ENCODE results near the gene PDE8A. TPM values are rescaled to one million over a fixed set of nuclear protein-coding genes. Genes with fewer than 3 reads are reported as not detected.
"Not testable (repeated sequence)": the region's sequence is repeated elsewhere in the genome, so short reads cannot be mapped to it uniquely, and the experiment has no call there.

The PDE8A gene
- total RNA-seq, 2 donors from 2014 or later: 34.2 to 50.1 TPM

GRCh38 chr15:84982301-84982920, 755 bp downstream of the PDE8A start:
- H3K27me3 ChIP-seq: no peaks in the 10 kb centered on the region
- DNase-seq (peak; percentile 46 to 64 (median 56)), ATAC-seq (no peak)
- peak overlapping the region; percentile 81 to 95 (median 90) for H3K27ac ChIP-seq
- peak overlapping the region; percentile 81 to 94 for H3K4me3 ChIP-seq
- TF ChIP-seq POLR2A (IDR thresholded peaks at IDR 0.05) (peak in 2 of 3 donors; percentile 64 to 75), CTCF (IDR thresholded peaks at IDR 0.05) (no peak)
- intact Hi-C loops (cut with DNase I): no loop called here
- peaks cover 34% of the 10 kb centered on the region for H3K4me1 ChIP-seq
- no peaks in the 10 kb centered on the region for H3K9me3 ChIP-seq
- no peaks in the 10 kb centered on the region for H3K36me3 ChIP-seq (replicated peaks in 1 of 2; ENCODE audit: insufficient read depth in 1 of 2, low read depth in 2 of 2)
- WGBS, 2 donors: 1 to 5% methylated on average over 23 to 46 of the region's 46 CpGs

DNA sequence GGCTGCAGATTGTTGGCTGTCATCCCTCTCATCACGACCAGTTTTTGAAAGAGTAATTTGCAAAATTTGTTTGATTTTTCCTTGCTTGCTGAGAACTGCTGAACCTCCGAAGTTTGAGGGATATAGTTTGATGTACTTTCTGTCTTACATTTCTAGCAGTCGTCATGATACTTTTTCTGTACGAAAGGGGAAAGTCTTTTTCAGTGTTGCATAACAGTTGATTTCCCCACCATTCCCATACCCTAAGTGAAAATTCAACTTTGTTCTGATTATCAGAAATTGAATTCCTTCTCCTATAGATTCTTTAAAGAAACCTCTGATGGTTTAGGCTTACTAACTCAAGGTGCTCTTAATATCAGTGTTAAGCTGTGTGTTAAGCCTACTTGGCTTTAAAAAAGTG, 1.6 kb downstream of the PDE8A start:
- H3K4me3 ChIP-seq: no peak overlapping the region
- peaks cover 34% of the 10 kb centered on the region for H3K4me1 ChIP-seq
- DNase-seq: no peak
- H3K27ac ChIP-seq: peak overlapping the region in 3 of 4 donors; percentile 87 to 95 (median 92)
- no peaks in the 10 kb centered on the region for H3K27me3 ChIP-seq
- TF ChIP-seq POLR2A (IDR thresholded peaks at IDR 0.05) (no peak), CTCF (IDR thresholded peaks at IDR 0.05) (no peak)
- intact Hi-C loops (cut with DNase I): no loop called here
- H3K9me3 ChIP-seq: no peaks in the 10 kb centered on the region
- 11 to 12% methylated on average over 4 of the region's 4 CpGs for WGBS, 2 donors
- no peaks in the 10 kb centered on the region for H3K36me3 ChIP-seq (replicated peaks in 1 of 2; ENCODE audit: insufficient read depth in 1 of 2, low read depth in 2 of 2)
- no peak for ATAC-seq

- no peaks in the 10 kb centered on the region for H3K9me3 ChIP-seq
- WGBS, 2 donors: 19 to 36% methylated on average over 2 of the region's 2 CpGs
- no peaks in the 10 kb centered on the region for H3K27me3 ChIP-seq
- DNase-seq (peak in 1 of 4 donors; percentile 28), ATAC-seq (no peak)
- H3K4me3 ChIP-seq: no peak overlapping the region
- peaks cover 34% of the 10 kb centered on the region for H3K4me1 ChIP-seq
- intact Hi-C loops (cut with DNase I): no loop called here
- peak overlapping the region in 3 of 4 donors; percentile 19 to 95 (median 92) for H3K27ac ChIP-seq
- TF ChIP-seq POLR2A (IDR thresholded peaks at IDR 0.05) (peak in 2 of 3 donors; percentile 8 to 22), CTCF (IDR thresholded peaks at IDR 0.05) (no peak)
- H3K36me3 ChIP-seq (replicated peaks in 1 of 2; ENCODE audit: insufficient read depth in 1 of 2, low read depth in 2 of 2): no peaks in the 10 kb centered on the region
These were observed 2.1 kb downstream of the PDE8A start for GRCh38 chr15:84983711-84984110.

DNA sequence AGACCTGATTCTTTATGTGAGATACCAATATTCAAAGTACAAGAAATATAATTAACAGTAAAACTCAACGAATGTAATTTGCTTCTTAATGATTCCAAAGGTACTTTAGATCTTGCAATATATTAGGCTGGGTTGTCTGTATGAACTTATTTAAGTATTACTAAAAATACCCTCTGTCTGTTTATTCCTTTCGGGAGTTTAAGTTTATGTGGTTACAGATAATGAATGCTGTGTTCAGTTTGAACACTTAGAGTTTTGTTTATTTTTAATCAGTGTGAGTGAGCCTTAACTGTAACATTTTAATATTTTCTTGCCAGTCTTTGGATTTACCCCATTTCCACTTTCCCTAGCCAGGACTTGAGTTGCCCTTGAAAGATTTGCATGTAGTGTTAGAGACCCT, 3.5 kb downstream of the PDE8A start:
- H3K9me3 ChIP-seq: no peaks in the 10 kb centered on the region
- H3K36me3 ChIP-seq (replicated peaks in 1 of 2; ENCODE audit: insufficient read depth in 1 of 2, low read depth in 2 of 2): no peaks in the 10 kb centered on the region
- peaks cover 26% of the 10 kb centered on the region for H3K4me1 ChIP-seq
- ATAC-seq (no peak), DNase-seq (no peak)
- no peaks in the 10 kb centered on the region for H3K27me3 ChIP-seq
- WGBS, 2 donors: 26 to 43% methylated on average over 2 of the region's 2 CpGs
- no peak overlapping the region for H3K27ac ChIP-seq
- TF ChIP-seq CTCF (IDR thresholded peaks at IDR 0.05) (no peak), POLR2A (IDR thresholded peaks at IDR 0.05) (no peak)
- intact Hi-C loops (cut with DNase I): no loop called here
- H3K4me3 ChIP-seq: no peak overlapping the region

DNA sequence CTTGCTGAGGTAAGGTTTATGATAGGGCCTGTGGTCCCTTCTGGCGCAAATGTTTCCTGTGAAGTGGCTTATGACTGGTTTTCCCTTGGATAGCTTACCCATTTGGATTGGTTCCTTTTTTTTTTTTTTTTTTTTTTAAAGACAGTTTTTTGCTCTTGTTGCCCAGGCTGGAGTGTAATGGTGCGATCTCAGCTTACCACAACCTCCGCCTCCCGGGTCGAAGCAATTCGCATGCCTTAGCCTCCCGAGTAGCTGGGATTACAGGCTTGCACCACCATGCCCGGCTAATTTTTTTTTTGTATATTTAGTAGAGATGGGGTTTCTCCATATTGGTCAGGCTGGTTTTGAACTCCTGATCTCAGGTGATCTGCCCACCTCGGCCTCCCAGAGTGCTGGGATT, 5.7 kb downstream of the PDE8A start:
- DNase-seq; H3K9me3 ChIP-seq; ATAC-seq; H3K27ac ChIP-seq; H3K36me3 ChIP-seq (replicated peaks in 1 of 2; ENCODE audit: insufficient read depth in 1 of 2, low read depth in 2 of 2); H3K27me3 ChIP-seq; intact Hi-C loops (cut with DNase I); H3K4me3 ChIP-seq: not testable (repeated sequence)
- 94% methylated on average over 9 of the region's 9 CpGs for WGBS, 2 donors
- peaks cover 36% of the 10 kb centered on the region for H3K4me1 ChIP-seq
